Measurements from ENCODE around the gene SIGLEC1. TPM values are rescaled to one million over a fixed set of nuclear protein-coding genes. Genes with fewer than 3 reads are reported as not detected.

Gene SIGLEC1
- total RNA-seq, 1 experiment from 2014 or later = not detected

- CTCF ChIA-PET = interaction anchor here (1.1 to 3.5 kb wide), 3 partner anchors 31 to 88 kb away, joined by 3 to 34 read pairs (median 4); partner anchors contain the start of gene ADISSP
- H3K9me3 ChIP-seq = no peaks in the 10 kb centered on the region
- Mint-ChIP-seq H3K36me3 (ENCODE audit: insufficient read depth, unreplicated experiment) (no peaks in the 10 kb centered on the region), H3K4me3 (ENCODE audit: unreplicated experiment) (no peak overlapping the region), H3K27ac (ENCODE audit: unreplicated experiment) (no peak overlapping the region), H3K27me3 (ENCODE audit: insufficient read depth, unreplicated experiment) (peaks cover 11% of the 10 kb centered on the region), H3K9me3 (ENCODE audit: unreplicated experiment) (no peaks in the 10 kb centered on the region), H3K4me1 (ENCODE audit: low read depth, unreplicated experiment) (no peaks in the 10 kb centered on the region)
- POLR2A ChIA-PET = interaction anchor here (0.6 kb wide), 1 partner anchor 27 kb away, joined by 6 read pairs; no protein-coding TSS in a partner anchor
- H3K27me3 ChIP-seq (replicated peaks; ENCODE audit: control insufficient read depth, insufficient read depth, low read length) = no peaks in the 10 kb centered on the region
- no TSS peak for BruUV-seq (replicated peaks)
- no peaks in the 10 kb centered on the region for H3K36me3 ChIP-seq (ENCODE audit: control insufficient read depth, insufficient read depth, low read length)
- TF ChIP-seq CTCF (IDR thresholded peaks at IDR 0.05; ENCODE audit: insufficient read depth in 1 of 2, low read depth in 1 of 2, low read length in 1 of 2, severe bottlenecking in 1 of 2, unreplicated experiment in 1 of 2) = no peak
- no peak for DNase-seq
- no peak overlapping the region for H3K4me3 ChIP-seq (ENCODE audit: low read depth, low read length)
- intact Hi-C loops (cut with micrococcal nuclease; ENCODE audit: unreplicated experiment) = no loop called here
- H3K4me1 ChIP-seq = no peaks in the 10 kb centered on the region
These were observed 32.4 kb downstream of the SIGLEC1 start for GRCh38 chr20:3679749-3680700.

GRCh38 chr20:3678856-3679720 is 33.3 kb downstream of the SIGLEC1 start:
- Histone ChIP-seq H3K4me1 (no peaks in the 10 kb centered on the region), H3K27me3 (replicated peaks; ENCODE audit: control insufficient read depth, insufficient read depth, low read length) (peaks cover 3% of the 10 kb centered on the region; the same call in 1 of the 2 replicates), H3K36me3 (ENCODE audit: control insufficient read depth, insufficient read depth, low read length) (no peaks in the 10 kb centered on the region), H3K4me3 (ENCODE audit: low read depth, low read length) (no peak overlapping the region), H3K9me3 (no peaks in the 10 kb centered on the region)
- no peaks in the 10 kb centered on the region for H3K9me3 Mint-ChIP-seq (ENCODE audit: unreplicated experiment)
- DNase-seq = no peak
- CTCF ChIA-PET = interaction anchor here (1.1 to 3.5 kb wide), 2 partner anchors 32 to 89 kb away, joined by 4 to 34 read pairs; partner anchors contain the start of gene ADISSP
- peaks cover 17% of the 10 kb centered on the region for H3K27me3 Mint-ChIP-seq (ENCODE audit: insufficient read depth, unreplicated experiment)
- POLR2A ChIA-PET = interaction anchor here (0.6 kb wide), 1 partner anchor 26 kb away, joined by 6 read pairs; no protein-coding TSS in a partner anchor
- no peak overlapping the region for H3K4me3 Mint-ChIP-seq (ENCODE audit: unreplicated experiment)
- intact Hi-C loops (cut with micrococcal nuclease; ENCODE audit: unreplicated experiment) = no loop called here
- no TSS peak for BruUV-seq (replicated peaks)
- no peaks in the 10 kb centered on the region for H3K36me3 Mint-ChIP-seq (ENCODE audit: insufficient read depth, unreplicated experiment)
- TF ChIP-seq CTCF (IDR thresholded peaks at IDR 0.05; ENCODE audit: insufficient read depth in 1 of 2, low read depth in 1 of 2, low read length in 1 of 2, severe bottlenecking in 1 of 2, unreplicated experiment in 1 of 2) = no peak
- H3K4me1 Mint-ChIP-seq (ENCODE audit: low read depth, unreplicated experiment) = no peaks in the 10 kb centered on the region
- no peak overlapping the region for H3K27ac Mint-ChIP-seq (ENCODE audit: unreplicated experiment)

- POLR2A ChIA-PET = no interaction called here
- Mint-ChIP-seq H3K4me3 (ENCODE audit: unreplicated experiment) (no peak overlapping the region), H3K9me3 (ENCODE audit: unreplicated experiment) (no peaks in the 10 kb centered on the region), H3K27ac (ENCODE audit: unreplicated experiment) (no peak overlapping the region), H3K4me1 (ENCODE audit: low read depth, unreplicated experiment) (no peaks in the 10 kb centered on the region), H3K27me3 (ENCODE audit: insufficient read depth, unreplicated experiment) (peaks cover 18% of the 10 kb centered on the region), H3K36me3 (ENCODE audit: insufficient read depth, unreplicated experiment) (no peaks in the 10 kb centered on the region)
- TF ChIP-seq CTCF (IDR thresholded peaks at IDR 0.05; ENCODE audit: insufficient read depth in 1 of 2, low read depth in 1 of 2, low read length in 1 of 2, severe bottlenecking in 1 of 2, unreplicated experiment in 1 of 2) = no peak
- Histone ChIP-seq H3K9me3 (no peaks in the 10 kb centered on the region), H3K4me1 (no peaks in the 10 kb centered on the region), H3K27me3 (replicated peaks; ENCODE audit: control insufficient read depth, insufficient read depth, low read length) (peaks cover 3% of the 10 kb centered on the region; the same call in 1 of the 2 replicates), H3K4me3 (ENCODE audit: low read depth, low read length) (no peak overlapping the region), H3K36me3 (ENCODE audit: control insufficient read depth, insufficient read depth, low read length) (no peaks in the 10 kb centered on the region)
- no TSS peak for BruUV-seq (replicated peaks)
- intact Hi-C loops (cut with micrococcal nuclease; ENCODE audit: unreplicated experiment) = no loop called here
- no peak for DNase-seq
- CTCF ChIA-PET = interaction anchor here (1.6 to 3.5 kb wide), 5 partner anchors 8 to 103 kb away, joined by 8 to 61 read pairs (median 18); partner anchors contain the start of genes ADISSP and SPEF1
These were observed 34.2 kb downstream of the SIGLEC1 start for GRCh38 chr20:3678198-3678597.

All from Caco-2 (cell line).